ENCODE data around the gene CCR6.

CCR6 gene

DNA sequence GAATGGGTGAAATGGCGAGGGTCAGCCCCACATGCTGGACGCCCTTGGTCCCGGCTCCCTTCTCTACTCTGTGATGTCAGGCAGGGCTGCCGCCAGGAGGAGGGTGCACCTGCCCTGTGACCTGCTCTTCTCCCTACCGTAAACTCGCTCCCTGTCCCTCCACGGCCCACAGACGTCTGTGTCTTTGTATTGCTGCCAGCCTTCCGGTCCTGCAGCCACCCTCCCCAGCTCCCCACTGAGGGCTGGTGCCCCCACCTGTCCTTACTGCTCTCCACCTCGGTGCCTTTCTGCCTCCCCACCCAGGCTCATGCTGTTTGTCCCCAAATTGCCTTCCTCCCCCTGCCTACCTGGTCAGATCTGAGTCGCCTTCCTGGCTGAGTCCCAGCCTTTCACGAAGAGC is 4.1 kb upstream of the CCR6 start:
- no peak overlapping the region for H3K4me3 ChIP-seq (ENCODE audit: low read depth, low read length)
- TF ChIP-seq, protein P1, sequence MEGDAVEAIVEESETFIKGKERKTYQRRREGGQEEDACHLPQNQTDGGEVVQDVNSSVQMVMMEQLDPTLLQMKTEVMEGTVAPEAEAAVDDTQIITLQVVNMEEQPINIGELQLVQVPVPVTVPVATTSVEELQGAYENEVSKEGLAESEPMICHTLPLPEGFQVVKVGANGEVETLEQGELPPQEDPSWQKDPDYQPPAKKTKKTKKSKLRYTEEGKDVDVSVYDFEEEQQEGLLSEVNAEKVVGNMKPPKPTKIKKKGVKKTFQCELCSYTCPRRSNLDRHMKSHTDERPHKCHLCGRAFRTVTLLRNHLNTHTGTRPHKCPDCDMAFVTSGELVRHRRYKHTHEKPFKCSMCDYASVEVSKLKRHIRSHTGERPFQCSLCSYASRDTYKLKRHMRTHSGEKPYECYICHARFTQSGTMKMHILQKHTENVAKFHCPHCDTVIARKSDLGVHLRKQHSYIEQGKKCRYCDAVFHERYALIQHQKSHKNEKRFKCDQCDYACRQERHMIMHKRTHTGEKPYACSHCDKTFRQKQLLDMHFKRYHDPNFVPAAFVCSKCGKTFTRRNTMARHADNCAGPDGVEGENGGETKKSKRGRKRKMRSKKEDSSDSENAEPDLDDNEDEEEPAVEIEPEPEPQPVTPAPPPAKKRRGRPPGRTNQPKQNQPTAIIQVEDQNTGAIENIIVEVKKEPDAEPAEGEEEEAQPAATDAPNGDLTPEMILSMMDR (IDR thresholded peaks at IDR 0.05; ENCODE audit: low read depth, low read length, missing control alignments), result no peak
- no peak for DNase-seq (ENCODE audit: low read depth)

DNA sequence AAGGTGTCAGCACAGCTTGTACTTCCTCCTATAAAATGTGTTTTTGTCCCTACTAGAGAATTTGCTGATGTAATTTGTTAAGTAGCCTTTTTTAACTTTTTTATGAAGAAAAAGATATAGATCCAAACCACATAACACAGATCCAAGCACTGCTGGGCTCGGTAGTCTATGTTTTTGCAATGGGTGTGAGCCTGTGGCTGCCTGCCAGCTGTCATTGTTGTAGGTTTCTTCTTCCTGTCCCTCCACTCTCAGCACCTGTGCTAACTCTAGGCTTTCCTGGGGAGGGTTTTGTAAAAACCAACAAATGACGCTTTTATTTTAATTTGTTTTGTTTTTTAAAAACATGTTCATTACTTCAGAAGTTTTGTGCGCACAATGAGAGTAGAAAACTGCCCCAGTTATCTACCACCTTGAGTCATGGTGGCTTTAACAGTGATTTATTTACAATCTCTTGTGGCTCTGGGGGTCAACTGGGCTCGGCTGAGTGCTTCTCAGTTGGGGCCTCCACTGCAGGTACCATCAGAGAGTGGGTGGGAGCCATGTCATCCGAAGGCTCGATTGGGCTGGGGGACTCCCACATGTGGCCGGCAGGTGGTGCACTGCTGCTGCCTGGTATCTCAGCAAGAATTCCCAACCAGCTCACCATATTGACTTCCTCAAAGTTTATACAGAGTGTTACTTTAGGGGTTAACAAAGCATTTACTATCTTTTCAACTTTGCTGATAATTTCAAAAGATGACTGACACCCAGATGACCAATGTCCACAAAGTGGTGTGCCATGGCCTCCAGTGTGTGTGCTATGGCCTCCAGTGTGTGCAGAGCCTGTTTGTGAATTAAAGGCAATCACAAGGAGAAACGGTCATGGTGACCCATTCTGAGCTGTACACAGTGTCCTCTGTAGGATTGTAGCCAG is 3.0 kb upstream of the CCR6 start:
- no peak for DNase-seq (ENCODE audit: low read depth)
- no peak overlapping the region for H3K4me3 ChIP-seq (ENCODE audit: low read depth, low read length)

DNA sequence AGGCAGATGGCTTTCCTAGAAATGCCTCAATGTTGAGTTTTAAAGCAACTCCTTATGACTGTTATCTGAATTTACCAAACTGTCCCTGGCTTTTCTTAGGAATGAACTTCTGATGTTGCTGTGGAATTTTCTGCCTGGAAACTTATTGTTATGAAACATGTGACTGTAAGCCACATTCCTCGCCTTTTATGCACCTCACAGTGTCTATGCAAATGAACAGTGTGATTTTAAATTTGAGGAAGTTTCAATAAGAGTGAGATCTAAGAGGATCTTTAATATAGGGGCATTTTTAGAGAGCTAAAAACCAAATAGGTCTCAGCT is 2.4 kb upstream of the CCR6 start:
- DNase-seq (ENCODE audit: low read depth), result no peak
- no peak overlapping the region for H3K4me3 ChIP-seq (ENCODE audit: low read depth, low read length)
- TF ChIP-seq, protein P1 (IDR thresholded peaks at IDR 0.05; ENCODE audit: low read depth, low read length, missing control alignments), result no peak

More for the DNA sequence above, 3.0 kb upstream of the CCR6 start:
- TF ChIP-seq, protein P1 (IDR thresholded peaks at IDR 0.05; ENCODE audit: low read depth, low read length, missing control alignments), result peak; percentile 72

DNA sequence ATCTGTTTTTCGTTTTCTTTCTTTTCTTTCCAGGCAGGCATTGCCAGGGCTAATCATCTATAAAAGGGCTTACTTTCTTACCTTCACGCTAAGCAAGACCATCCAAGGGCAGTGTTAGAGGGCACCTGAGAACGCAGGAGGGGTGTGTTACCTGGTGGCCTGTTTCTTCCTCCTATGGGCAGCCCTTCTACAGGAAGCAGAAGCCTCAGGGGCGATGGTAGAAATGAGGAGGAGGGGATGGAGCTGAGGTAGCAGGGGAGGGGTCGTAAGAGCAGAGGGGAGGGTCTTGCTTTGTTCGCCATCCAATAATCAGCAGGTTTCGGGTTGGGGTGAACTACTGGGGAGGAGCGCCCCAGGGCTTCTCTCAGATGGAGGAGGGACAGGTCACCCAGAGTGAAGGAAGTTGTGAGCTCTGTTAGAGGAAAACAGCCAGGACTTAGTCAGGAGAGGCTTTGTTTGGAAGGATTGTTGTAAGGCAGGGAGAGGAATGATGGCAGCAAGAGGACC is 1.5 kb upstream of the CCR6 start:
- peak overlapping the region; percentile 21 for H3K4me3 ChIP-seq (ENCODE audit: low read depth, low read length)
- no peak for DNase-seq (ENCODE audit: low read depth)
- TF ChIP-seq, protein P1 (IDR thresholded peaks at IDR 0.05; ENCODE audit: low read depth, low read length, missing control alignments), result no peak

DNA sequence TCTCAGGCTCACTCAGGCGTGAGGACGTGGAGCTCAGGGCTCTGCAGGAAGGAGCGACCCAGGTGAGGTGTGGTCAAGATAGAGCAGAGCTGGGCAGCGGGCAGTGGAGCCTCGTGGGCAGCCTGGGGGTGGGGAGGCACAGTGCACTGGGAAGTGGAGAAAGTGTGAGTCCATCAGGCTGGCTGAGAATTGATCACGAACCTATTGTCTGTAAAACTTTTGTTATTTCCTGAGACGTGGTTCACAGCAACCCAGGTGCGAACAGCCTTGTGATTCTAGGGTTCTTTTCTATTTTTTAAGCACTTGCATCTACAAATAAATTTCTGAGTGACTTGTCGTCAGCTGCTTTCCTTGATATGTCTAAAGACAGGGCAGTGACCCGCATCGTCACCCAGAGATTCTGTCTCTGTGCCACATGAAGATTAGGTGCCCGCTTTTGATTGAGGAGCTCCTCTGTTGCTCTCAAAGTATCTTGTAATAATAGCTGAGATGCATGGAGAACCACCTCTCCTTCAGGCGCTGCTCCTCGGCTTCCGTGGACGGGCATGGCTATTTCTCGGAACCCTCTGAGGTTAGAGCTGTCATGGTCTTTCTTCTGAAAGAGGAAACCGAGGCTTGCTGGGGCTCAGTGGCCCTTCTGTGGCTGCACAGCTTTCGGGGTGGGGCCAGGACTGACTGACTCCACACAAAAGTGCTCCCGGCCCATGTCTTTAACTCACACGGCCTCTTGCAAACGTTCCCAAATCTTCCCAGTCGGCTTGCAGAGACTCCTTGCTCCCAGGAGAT is 662 bp upstream of the CCR6 start:
- no peak for DNase-seq (ENCODE audit: low read depth)
- TF ChIP-seq, protein P1 (IDR thresholded peaks at IDR 0.05; ENCODE audit: low read depth, low read length, missing control alignments), result no peak
- peak overlapping the region; percentile 47 for H3K4me3 ChIP-seq (ENCODE audit: low read depth, low read length)

DNA sequence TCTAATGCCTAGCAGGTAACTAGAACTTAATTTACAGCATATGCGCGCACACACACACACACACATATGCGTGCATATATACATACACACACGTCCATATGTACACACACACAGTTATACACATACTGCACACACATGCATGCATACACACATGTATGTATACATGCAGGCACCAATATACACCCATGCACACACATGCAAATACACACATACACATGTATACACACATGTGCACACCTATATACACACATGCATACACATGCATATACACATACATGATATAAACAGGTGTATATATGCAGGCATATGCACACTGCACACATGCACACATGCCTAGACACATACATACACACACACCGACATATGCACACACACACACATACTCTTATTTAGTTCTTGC is 1.9 kb downstream of the CCR6 start:
- H3K4me3 ChIP-seq (ENCODE audit: low read depth, low read length), result no peak overlapping the region
- TF ChIP-seq, protein P1 (IDR thresholded peaks at IDR 0.05; ENCODE audit: low read depth, low read length, missing control alignments), result no peak
- DNase-seq (ENCODE audit: low read depth), result no peak

Measured in GM12864 (cell line).